Activated T-cell treated with anti-CD3 and anti-CD28 coated beads, Interleukin-2, amount 50 U/mL, for 72 hours (primary cell): ENCODE measurements around the gene NFKB2. TPM values are rescaled to one million over a fixed set of nuclear protein-coding genes. Genes with fewer than 3 reads are reported as not detected.
A peak's percentile ranks its signal among the peaks of the same experiment; 100 is the strongest.

Source experiments
- ATAC-seq, 2 donors: fragments of 150-1000 bp; cut with Tn5 transposase; replicated peaks in 1 of 2; 2 replicates each; pipeline ENCODE4 v1.10.0; 2021; ENCODE audit warnings: moderate library complexity in 2 of 2, mild to moderate bottlenecking in 1 of 2
- DNase-seq, 2 donors: peaks; one replicate each; pipeline ENCODE4 v3.0.0; 2021 to 2022; ENCODE audit warnings: mixed read lengths in 1 of 2
- H3K27ac Mint-ChIP-seq: one replicate; pipeline ENCODE4 v1.8.0; 2022; ENCODE audit warnings: mild to moderate bottlenecking, moderate library complexity, mixed read lengths
- H3K27me3 Mint-ChIP-seq: one replicate; pipeline ENCODE4 v1.8.0; 2022; ENCODE audit warnings: low read depth, mixed read lengths
- H3K36me3 Mint-ChIP-seq, 2 donors: one replicate each; pipeline ENCODE4 v1.8.0; 2022; ENCODE audit warnings: mixed read lengths in 2 of 2, mild to moderate bottlenecking in 1 of 2; ENCODE audit not compliant: insufficient read depth in 2 of 2
- H3K4me1 Mint-ChIP-seq: one replicate; pipeline ENCODE4 v1.8.0; 2022; ENCODE audit warnings: low read depth, mixed read lengths
- H3K4me3 Mint-ChIP-seq, 2 donors: one replicate each; pipeline ENCODE4 v1.8.0; 2022; ENCODE audit warnings: mild to moderate bottlenecking in 2 of 2, mixed read lengths in 2 of 2, moderate library complexity in 2 of 2
- H3K9me3 Mint-ChIP-seq, 2 donors: one replicate each; pipeline ENCODE4 v1.8.0; 2022; ENCODE audit warnings: mixed read lengths in 2 of 2
- total RNA-seq, 2 donors: library from RNA; stranded (reverse); gene quantifications; one replicate each; pipeline ENCODE4 v1.2.3, GENCODE V29; 2022

NFKB2 gene
- total RNA-seq, 2 donors from 2014 or later = 472 to 564 TPM

DNA sequence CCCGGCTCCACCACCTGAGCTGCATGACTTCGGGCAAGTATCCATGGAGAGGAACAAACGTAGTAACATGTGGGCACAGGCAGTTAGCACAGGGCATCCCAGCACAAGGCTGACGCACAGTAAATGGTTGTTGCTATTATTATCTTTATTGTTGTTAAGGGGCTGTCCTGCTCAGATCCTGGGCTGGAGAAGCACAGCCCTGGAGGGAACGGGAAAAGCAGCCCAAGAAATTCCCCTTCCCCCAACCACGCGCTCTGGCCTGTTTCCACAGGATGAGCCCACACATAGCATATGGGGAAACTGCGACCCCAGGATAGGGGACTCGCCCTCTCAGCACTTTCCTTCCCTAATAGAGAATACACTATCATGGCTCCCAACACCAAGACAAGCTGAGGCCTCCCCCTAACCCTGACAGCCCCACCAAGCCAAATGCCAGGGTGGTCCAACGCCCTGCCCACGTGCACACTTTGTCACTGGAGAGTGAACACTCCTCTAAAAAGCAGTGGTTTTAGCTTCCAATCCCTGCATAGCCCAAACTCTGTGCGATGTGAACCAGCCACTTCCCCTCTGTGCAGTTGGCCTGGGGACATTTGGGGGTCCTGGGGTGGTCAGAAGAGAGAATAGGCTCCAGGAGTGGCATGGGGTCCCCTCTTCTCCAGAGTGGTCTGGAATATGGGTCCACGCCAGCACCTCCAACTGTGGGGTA is 12.1 kb downstream of the NFKB2 start:
- Mint-ChIP-seq H3K4me1 (peaks cover 62% of the 10 kb centered on the region), H3K4me3 (peak overlapping the region; percentile 67 to 83), H3K27ac (no peak overlapping the region), H3K9me3 (no peaks in the 10 kb centered on the region), H3K27me3 (peaks cover 7% of the 10 kb centered on the region), H3K36me3 (peaks cover 0 to 2% of the 10 kb centered on the region in 2 donors)
- DNase-seq (no peak), ATAC-seq (no peak)

- peak; percentile 6 to 7 for ATAC-seq
- H3K36me3 Mint-ChIP-seq = peaks cover 0 to 2% of the 10 kb centered on the region in 2 donors
- H3K27ac Mint-ChIP-seq = peak overlapping the region; percentile 48
- H3K27me3 Mint-ChIP-seq = peaks cover 7% of the 10 kb centered on the region
- H3K4me1 Mint-ChIP-seq = peaks cover 69% of the 10 kb centered on the region
- H3K9me3 Mint-ChIP-seq = no peaks in the 10 kb centered on the region
- H3K4me3 Mint-ChIP-seq = peak overlapping the region; percentile 67 to 83
- peak in 1 of 2 donors; percentile 40 for DNase-seq
Measured at GRCh38 chr10:102408131-102408727, 12.7 kb downstream of the NFKB2 start.

- ATAC-seq (peak; percentile 70 to 74), DNase-seq (peak; percentile 86 to 91)
- Mint-ChIP-seq H3K27me3 (peaks cover 7% of the 10 kb centered on the region), H3K9me3 (no peaks in the 10 kb centered on the region), H3K4me3 (peak overlapping the region; percentile 71 to 87), H3K4me1 (peaks cover 71% of the 10 kb centered on the region), H3K36me3 (peaks cover 0 to 2% of the 10 kb centered on the region in 2 donors), H3K27ac (no peak overlapping the region)
Measured at GRCh38 chr10:102408728-102409603, 13.5 kb downstream of the NFKB2 start.

DNA sequence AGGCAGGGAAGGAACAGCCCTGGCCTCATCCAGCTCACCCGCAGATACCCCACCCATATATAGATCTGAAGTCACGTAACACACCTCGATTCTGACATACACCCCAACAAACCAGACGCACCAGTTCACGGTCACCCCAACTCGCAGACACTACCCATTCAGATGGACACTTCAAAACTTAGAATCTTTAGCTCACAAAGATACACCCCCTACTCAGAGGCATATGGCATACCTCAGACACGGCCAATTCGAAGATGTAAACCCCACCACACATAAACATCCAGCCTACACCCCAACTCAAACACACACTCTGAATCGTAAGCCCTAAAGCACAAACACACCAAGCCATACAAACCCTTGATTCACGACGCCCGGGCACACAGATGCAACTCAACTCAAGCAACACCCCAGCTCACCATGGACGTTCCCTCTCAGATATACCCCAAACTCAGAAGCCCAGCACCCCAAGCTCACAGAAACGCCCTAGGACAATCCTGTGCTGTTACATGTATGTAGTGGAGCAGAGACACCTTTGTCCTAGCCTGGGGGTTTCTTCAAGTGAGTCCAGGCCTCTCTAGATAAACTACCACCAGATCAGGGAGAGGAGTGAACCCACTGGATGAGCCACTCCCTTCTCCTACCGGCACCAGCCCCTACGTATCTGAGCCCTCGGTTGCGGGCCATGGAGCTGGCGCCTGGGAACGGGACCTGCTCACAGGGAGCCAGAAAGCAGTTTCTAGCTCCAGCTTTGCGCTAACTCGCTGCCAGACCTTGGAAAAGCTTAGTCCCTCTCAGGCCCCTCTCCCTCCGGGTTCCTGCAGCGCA is 14.3 kb downstream of the NFKB2 start:
- Mint-ChIP-seq H3K4me1 (peaks cover 71% of the 10 kb centered on the region), H3K36me3 (peaks cover 0 to 2% of the 10 kb centered on the region in 2 donors), H3K27ac (peak overlapping the region; percentile 9), H3K4me3 (peak overlapping the region; percentile 71 to 87), H3K9me3 (no peaks in the 10 kb centered on the region), H3K27me3 (peaks cover 7% of the 10 kb centered on the region)
- DNase-seq (no peak), ATAC-seq (no peak)

DNA sequence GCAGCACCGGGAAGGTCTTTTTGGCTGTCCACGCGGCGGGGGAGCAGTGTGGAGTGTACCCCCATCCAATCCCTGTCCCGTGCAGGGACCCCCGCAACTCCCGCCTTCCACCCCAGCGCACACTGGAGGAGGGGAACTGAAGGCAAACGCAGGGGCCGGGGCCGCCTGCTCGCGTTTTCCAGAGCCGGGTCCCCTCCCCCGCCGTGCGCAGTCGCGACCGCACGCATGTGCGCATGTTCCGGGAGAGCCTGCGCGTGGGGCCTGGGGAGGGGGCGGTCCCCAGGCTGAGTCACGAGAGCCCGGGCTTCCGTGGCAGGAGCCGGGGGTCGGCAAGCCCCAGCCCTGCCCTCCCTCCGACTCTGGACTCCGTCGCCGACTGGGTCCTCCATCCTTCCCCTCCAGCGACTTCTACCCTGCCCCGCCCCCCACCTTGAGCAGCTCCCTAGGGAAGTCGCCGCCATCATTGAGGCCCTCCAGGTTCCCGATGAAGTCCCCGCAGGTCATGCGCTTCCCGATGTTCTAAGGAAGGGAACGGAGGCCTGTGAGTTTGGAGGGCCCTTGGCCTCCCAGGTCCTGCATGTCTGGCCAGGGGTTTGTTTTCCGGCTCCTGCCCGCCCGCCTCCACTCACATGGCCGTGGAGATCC is 15.0 kb downstream of the NFKB2 start:
- Mint-ChIP-seq H3K4me1 (peaks cover 63% of the 10 kb centered on the region), H3K9me3 (no peaks in the 10 kb centered on the region), H3K27ac (peak overlapping the region; percentile 14), H3K27me3 (peaks cover 7% of the 10 kb centered on the region), H3K36me3 (peaks cover 0 to 2% of the 10 kb centered on the region in 2 donors), H3K4me3 (peak overlapping the region; percentile 71 to 87)
- DNase-seq (peak; percentile 72 to 73), ATAC-seq (peak; percentile 29 to 30)

DNA sequence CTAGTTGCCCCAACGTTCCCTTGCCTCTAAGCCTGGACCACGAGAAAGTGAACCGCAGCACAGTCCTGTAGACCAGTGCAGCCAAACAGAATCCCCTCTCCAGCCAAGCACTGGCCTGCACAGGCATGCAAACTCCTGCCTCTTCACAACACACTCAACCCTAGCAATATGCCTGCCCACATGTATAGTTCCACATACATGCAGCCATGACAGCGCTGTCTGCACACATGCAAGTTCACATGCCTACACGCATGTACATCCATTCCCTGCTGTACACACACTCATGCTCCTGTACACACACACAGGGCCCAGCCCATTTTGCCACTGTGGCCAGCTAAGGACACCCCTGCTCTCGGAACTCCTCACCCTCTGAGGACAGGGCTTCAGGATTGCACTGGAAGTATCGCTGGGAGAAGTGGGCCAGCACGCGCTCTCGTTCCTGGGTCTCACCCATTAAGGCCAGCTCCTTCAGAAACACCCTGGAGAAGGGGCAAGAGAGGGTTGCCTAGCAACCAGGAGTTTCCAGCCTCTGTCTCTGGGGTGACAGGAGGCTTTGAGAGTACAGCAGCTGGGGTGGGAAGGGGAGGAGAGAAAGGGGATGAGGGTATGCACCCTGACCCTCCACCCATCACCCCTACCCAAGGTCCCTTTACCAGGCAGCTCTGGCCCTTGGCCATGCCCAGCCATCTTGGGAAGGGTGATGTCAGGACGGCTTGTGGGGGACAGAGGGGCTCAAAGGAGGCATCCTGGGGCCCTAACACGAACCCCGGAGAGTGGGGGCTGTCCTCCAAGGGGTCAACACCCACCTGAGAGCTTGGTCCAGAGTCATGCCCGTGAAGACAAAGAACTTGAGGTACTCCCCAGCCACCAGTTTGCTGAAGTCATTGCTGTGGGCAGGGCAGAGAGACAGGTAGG is 16.1 kb downstream of the NFKB2 start:
- no peaks in the 10 kb centered on the region for H3K9me3 Mint-ChIP-seq
- peaks cover 0 to 2% of the 10 kb centered on the region in 2 donors for H3K36me3 Mint-ChIP-seq
- H3K4me1 Mint-ChIP-seq = peaks cover 53% of the 10 kb centered on the region
- ATAC-seq (no peak), DNase-seq (no peak)
- peaks cover 7% of the 10 kb centered on the region for H3K27me3 Mint-ChIP-seq
- peak overlapping the region; percentile 14 for H3K27ac Mint-ChIP-seq
- peak overlapping the region; percentile 71 to 87 for H3K4me3 Mint-ChIP-seq

DNA sequence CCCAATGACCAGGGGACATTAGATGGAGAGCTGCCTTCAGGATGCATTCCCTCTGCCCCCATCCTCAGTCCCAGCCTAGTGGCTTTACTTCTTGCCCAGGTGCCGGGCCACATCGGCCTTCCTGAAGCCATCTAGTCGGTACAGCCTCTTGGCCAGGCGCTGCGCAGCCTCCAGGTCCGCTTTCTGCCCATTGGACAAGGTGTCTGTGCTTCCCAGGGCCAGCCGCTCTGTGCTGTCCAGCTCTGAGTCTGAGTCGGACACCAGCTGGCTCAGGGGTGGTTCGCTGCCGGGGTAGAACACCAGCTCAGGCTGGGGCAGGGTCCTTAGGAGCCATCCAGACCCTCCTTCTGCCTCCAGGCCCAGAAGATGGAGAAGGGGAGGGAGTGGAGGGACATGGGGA is 16.8 kb downstream of the NFKB2 start:
- H3K4me1 Mint-ChIP-seq = peaks cover 46% of the 10 kb centered on the region
- no peaks in the 10 kb centered on the region for H3K9me3 Mint-ChIP-seq
- ATAC-seq (no peak), DNase-seq (no peak)
- peaks cover 13% of the 10 kb centered on the region for H3K27me3 Mint-ChIP-seq
- no peak overlapping the region for H3K4me3 Mint-ChIP-seq
- no peak overlapping the region for H3K27ac Mint-ChIP-seq
- peaks cover 0 to 2% of the 10 kb centered on the region in 2 donors for H3K36me3 Mint-ChIP-seq

DNA sequence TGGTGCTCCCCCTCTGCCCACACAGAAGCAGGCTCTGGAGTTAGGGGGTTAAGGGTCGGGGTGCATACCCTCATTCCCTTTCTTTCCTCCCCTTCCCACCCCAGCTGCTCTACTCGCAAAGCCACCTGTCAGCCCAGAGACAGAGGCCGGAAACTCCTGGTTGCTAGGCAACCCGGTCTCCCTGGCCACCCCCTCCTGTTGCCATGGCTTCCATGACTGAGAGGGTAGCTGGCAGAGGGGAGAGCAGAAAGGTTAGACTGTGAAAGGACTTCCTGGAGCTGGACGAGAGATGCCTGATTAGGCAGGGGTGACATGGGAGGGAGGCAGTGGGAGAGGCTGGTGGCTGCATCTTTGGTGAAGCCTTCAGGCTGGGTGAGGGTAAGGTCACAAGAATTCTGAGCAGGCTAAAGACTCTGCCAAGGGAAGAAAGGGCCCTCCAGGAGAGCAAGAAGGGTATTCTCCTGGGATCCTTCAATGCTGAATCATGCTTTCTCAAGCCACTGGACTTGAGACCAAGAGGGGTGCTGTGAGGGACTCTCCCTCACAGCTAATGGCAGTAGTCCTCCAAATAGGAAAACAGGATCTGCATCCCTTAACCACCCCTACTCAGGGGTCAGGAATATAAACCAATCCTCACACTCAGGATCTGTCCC is 17.7 kb downstream of the NFKB2 start:
- ATAC-seq = peak; percentile 8 to 20
- Mint-ChIP-seq H3K27me3 (peaks cover 22% of the 10 kb centered on the region), H3K4me3 (no peak overlapping the region), H3K9me3 (no peaks in the 10 kb centered on the region), H3K4me1 (peaks cover 40% of the 10 kb centered on the region), H3K36me3 (peaks cover 0 to 2% of the 10 kb centered on the region in 2 donors), H3K27ac (no peak overlapping the region)
- DNase-seq = peak; percentile 63 to 69

DNA sequence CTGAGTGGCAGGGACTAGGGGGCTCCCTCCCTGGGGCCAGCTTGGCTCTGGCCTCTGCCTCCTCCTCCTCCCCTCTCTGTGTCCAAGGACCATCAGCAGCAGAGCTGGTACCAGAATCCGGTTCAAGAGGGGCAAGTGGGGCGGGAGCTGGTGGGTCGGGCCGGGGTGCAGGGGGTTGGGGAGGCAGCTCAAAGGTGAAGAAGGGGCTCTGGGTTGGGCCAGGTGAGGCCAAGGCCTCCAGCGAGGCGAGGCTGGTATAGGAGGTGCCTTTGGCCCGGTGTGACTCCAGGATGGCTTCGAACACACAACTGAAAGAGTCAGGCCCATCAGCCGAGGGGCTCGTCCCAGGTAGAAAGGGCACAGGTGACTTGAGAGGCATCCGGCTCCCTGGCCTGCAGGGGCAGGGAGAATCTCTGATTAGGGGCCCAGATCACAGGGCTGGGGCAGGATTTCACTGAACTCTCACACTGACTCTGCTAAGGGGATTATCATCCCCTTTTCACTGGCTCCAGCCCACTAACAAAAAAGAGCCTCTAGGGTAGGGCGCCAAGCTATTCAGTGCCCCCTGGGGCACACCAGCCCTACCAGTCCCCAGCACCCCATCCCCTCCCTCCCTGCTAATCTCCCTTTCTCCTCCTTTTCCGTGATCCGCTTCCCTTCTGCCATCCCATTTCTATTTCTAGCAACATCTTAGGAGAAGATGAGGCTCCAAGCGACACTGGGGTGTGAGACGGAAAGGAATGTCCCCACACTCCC is 18.5 kb downstream of the NFKB2 start:
- no peak for DNase-seq
- no peak for ATAC-seq
- H3K4me1 Mint-ChIP-seq = peaks cover 37% of the 10 kb centered on the region
- H3K9me3 Mint-ChIP-seq = no peaks in the 10 kb centered on the region
- no peak overlapping the region for H3K4me3 Mint-ChIP-seq
- peaks cover 30% of the 10 kb centered on the region for H3K27me3 Mint-ChIP-seq
- no peak overlapping the region for H3K27ac Mint-ChIP-seq
- H3K36me3 Mint-ChIP-seq = peaks cover 0 to 2% of the 10 kb centered on the region in 2 donors

DNA sequence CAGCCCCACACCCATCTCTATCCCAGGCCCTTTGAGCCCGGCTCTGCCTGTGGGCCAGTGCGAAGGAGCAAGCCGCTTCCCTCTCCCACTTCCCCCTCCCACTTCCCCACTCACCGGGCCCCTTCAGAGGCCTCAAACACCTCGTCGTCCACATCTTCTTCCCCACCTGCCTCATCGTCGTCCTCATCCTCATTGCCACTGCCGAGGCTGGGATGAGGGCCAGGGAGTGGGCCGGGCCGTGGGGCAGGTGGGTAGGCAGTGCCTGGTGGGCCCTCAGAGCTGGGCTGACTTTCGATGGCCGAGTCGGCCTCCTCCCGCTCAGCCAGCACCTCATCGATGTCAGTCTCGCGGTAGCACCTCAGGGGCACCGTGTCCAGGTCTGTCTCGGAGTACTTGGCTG is 19.2 kb downstream of the NFKB2 start:
- no peak for ATAC-seq
- H3K27ac Mint-ChIP-seq = no peak overlapping the region
- H3K4me3 Mint-ChIP-seq = no peak overlapping the region
- peaks cover 29% of the 10 kb centered on the region for H3K27me3 Mint-ChIP-seq
- no peaks in the 10 kb centered on the region for H3K9me3 Mint-ChIP-seq
- DNase-seq = no peak
- H3K36me3 Mint-ChIP-seq = no peaks in the 10 kb centered on the region
- H3K4me1 Mint-ChIP-seq = peaks cover 38% of the 10 kb centered on the region
